Central memory CD4-positive, alpha-beta T cell (primary cell): ENCODE measurements around the gene TREML2.
"Not testable (repeated sequence)": the region's sequence is repeated elsewhere in the genome, so short reads cannot be mapped to it uniquely, and the experiment has no call there.

Experiments
- DNase-seq: peaks from one replicate; pipeline ENCODE4 v3.0.0; 2022

TREML2 gene

DNA sequence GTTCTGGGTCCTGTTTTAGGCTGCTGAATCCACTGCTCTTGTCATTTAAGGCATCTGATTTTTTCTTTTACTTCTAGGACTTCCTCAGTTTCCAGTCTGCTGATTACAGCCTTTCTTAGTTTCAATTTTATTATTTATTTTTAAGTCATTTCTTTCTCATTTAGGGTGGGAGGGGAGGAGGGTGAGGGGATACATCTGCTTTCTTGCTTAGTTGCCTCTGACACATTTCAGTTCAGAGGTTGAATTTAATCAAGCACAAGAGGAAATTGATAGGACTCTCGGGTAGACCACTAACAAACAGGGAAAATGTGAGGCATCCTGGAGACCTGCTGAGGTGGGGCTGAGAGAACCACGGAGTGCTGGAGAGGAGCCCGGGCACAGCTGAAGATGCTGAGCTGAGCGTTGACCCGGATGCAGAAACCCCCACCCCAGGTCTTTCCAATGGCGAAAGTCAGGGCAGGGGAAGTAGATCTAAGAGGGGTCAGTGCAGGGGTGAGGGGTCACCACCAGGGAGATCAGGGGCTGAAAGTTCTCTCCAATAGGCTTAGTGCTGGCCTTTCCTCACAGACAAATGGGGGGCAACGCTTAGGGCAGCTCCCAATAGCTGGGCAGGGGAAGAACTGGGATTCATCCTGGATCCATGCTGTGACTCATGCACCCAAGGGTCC, 7.6 kb upstream of the TREML2 start:
- DNase-seq: no peak

DNA sequence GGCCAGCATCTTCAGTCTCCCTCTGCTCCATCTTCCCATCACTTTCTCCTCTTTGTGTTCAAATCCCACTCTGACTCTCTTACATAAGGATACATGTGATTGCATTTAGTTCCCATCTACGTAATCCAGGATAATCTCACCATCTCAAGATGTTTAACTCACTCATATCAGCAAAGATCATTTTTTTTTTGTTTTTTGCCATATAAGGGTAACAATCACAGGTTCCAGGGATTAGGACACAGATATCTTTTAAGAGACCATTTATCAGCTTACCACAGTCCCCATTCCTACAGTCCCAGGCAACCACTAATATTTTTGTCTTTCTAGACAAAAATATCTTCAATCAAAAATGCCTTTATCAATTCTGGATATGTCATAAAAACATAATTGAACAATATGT, 3.2 kb upstream of the TREML2 start:
- no peak for DNase-seq

DNA sequence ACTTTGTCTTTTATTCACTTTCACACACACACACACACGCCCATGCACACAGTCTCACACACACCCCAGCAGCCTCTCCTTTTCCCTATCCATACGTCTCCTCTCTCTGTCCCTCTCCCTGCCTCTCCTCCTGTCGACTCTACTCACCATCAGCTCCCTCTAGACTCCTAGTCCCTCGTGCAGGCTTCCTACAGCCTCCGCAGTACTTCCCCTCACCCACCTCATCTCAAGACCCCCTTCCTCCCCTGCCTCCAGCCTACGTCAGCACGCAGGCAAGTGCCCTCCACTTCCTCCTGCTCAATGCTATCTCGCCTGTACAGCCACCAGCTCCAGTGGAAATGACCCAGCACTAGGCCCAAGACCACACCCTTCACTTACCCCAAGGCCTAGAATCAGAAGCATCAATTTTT, 820 bp upstream of the TREML2 start:
- DNase-seq: no peak

DNA sequence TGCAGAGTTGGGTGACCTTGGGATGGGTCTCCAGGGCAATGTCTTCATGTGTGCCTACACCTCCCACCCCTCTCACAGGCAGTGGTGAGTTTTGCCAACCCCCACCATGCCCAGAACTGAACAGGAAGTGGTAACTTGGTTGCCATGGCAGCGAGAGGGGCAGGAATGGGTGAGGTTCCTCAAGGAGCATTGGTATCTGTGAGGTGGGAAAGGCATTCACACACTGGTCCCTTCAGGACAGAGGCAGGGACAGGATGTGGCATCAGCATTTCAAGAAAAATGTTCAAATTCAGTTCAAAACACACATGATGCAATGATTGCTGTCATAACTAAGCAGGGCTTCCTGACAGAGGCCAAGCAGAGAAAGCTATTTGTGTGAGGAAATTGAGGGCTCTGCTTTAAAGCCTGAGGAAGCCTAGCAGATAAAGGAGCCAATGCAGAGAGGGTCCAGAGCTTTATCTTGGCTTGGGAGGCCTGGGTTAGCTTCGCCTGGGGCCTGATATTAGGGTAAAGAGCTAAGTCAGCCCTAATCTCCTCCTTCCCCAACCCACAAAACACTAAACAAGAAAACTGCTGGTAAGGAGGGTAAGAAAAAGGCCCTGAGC, 551 bp downstream of the TREML2 start:
- peak; percentile 69 for DNase-seq

DNA sequence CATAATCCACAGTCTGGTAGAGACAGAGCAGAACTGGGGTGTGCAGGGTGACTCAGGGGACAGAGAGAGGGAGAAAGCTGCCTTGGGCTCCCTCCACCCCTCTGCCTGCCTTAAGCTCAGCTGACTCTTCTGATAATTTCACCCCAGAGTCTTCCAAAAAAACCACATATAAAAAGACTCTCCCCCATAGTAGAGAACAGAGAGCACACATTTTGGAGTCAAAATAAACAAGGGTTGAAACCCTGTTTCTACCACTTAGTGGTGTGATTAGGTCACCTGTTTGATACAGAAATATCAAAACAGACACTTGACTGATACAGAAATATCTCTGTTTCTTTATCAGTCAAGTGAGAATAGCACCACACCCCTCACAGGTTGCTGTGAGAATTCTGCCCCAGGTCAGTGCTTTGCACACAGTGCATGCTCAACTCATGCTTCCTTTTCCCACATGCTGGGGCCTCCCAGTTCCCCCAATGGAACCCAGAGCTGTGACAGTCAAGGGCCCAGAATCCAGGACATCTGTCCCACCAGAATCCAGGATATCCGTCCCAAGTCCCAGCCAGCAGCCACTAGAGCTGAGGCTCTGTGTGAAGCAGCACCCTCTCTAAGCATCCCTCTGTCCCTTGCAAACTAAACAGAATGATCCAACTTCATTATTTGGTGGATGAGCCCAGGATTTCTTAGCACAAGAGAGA, 1.2 kb downstream of the TREML2 start:
- peak; percentile 6 for DNase-seq

DNA sequence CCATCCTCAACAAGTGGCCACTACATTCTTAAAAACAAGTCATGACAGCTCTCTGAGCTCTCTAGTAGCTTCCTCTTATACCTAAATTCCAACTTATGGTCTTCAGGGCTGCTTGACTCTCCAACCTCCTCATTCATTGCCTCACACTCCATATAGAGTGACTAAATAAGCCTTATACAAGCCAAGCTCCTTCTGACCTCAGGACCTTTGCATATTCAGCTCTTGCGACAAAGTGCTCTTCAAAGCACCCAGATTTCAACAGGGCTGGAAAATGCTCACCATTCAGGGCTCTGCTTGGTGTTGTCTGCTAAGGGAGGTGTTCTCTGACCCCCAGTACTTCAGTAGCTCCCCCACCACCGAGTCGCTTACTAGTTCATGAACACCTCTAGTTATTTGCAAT, 3.7 kb downstream of the TREML2 start:
- DNase-seq: no peak

DNA sequence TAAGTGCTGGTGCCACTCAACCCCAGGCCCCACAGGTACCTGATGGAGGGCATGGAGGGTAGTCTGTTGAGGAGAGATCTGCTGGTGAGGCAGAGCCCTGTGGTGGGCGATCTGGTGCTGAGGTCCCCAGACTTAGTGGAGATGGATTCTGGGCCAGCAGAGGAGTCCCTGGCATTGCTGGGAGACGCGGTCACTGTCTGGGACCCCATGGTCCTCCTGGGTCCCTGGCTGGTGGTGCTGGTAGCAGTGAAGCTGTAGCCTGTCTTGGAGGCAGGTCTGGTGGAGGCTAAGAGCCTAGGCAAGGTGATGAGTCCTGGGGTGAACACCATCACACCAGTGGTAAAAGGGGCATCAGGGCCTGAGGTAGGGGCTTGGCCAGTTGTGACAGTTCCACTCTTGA, 6.6 kb downstream of the TREML2 start:
- no peak for DNase-seq

DNA sequence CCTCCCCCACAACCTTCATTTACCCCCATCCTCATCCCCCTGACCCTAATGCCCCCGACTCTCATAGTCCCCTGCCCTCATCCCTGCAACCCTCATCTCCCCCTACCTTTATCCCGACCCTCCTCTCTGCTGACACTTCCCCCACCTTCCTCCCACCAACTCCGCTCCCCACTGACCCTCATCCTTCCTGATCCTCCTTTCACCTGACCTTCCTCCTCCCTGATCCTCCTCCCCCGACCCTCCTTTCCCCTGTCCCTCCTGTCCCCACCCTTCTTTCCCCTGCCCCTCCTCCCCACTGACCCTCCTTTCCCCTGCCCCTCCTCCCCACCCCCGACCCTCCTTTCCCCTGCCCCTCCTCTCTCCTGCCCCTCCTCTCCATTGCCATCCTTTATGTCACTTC, 7.1 kb downstream of the TREML2 start:
- DNase-seq: no peak

DNA sequence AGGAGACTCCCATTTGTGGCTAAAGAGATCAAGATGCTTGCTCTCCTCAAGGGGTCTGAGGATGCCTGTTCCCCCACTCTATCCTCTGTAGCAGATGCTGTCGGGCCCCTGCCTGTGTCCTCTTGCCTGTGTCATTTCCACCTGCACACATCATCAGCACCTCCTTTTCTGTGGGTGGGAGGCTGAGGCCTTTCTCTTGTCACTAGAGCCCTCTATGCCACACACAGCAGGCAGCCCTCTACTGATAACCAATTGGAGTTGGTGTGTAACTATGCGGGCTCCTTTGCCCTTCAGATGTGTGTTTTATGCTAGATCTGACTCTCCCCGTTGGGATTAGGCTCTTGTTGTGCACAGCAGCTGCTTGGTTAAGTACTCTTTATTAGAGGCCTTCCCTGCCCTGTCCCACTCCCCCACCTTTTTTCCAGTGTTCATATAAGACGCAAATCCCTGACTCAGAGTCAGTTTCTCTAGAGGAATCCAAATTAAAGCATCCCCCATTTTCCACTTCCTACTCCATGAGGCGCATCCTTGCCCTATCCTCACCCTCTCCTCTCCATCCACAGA, 7.7 kb downstream of the TREML2 start:
- no peak for DNase-seq

DNA sequence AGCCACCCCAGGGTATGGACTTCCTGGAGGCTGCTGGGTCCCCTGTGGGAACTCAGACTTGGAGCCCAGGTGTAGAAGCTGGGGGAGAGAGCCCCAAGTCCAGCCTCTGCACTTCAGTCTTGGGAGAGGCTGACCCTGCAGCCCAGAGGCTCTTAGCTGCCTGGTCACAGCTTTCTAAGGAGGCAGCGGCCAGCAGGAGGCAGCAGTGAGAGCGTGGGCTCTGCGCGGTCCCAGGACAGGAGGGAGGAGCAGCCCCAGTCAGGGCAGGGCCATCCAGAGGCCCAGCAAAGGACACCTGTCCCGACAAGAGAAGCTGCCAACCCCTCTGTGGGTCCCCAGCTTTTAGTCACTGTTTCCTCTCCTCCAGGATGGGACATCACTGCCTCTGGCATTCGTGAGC, 9.4 kb downstream of the TREML2 start:
- no peak for DNase-seq

DNA sequence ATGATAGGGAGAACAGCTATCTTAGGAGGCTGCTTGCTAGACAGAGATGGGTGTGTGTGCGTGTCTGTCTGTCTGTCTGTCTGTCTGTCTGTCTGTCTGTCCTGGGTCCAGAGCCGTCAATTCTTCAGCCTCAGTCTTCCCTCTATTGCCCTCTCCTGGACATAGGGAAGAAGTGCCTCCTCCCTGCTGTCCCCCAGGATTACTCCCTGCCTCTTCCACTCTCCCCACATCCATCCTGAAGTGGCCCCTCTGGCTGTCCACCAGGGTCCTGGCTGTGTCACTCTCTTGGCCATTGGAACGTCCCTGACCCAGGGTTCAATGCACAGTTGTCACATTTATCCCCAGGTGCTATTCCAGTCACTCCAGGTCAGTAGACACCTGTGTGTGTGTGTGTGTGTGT, 10.2 kb downstream of the TREML2 start:
- DNase-seq: no peak

DNA sequence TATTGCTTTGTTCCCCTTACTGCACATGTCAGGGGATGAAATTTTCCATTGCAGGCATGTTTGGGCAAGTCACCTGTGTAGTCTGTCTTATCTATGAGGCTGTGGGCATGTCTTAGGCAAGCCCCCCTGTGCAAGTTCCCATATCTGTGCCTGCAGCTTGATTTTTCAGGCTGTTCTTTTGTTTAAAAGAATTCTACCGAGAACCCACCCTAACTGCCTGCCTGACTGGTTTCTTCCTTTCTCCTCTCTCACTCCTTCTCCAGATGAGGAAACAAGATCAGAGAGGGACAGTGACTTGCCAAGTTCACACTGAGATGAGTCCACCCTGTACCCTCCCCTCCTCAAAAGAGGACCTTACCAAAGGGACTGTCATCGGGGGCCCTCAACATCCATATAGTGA, 11.0 kb downstream of the TREML2 start:
- no peak for DNase-seq

DNA sequence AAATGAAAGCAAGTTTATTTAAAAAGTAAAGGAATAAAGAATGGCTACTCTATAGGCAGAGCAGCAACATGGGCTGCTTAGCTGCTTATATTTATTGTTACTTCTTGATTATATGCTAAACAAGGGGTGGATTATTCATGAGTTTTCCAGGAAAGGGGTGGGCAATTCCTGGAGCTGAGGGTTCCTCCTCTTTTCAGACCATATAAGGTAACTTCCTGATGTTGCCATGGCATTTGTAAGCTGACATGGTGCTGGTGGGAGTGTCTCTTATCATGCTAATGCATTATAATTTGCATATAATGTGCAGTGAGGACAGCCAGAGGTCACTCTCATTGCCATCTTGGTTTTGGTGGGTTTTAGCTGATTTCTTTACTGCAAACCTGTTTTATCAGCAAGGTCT, 11.9 kb downstream of the TREML2 start:
- not testable (repeated sequence) for DNase-seq

DNA sequence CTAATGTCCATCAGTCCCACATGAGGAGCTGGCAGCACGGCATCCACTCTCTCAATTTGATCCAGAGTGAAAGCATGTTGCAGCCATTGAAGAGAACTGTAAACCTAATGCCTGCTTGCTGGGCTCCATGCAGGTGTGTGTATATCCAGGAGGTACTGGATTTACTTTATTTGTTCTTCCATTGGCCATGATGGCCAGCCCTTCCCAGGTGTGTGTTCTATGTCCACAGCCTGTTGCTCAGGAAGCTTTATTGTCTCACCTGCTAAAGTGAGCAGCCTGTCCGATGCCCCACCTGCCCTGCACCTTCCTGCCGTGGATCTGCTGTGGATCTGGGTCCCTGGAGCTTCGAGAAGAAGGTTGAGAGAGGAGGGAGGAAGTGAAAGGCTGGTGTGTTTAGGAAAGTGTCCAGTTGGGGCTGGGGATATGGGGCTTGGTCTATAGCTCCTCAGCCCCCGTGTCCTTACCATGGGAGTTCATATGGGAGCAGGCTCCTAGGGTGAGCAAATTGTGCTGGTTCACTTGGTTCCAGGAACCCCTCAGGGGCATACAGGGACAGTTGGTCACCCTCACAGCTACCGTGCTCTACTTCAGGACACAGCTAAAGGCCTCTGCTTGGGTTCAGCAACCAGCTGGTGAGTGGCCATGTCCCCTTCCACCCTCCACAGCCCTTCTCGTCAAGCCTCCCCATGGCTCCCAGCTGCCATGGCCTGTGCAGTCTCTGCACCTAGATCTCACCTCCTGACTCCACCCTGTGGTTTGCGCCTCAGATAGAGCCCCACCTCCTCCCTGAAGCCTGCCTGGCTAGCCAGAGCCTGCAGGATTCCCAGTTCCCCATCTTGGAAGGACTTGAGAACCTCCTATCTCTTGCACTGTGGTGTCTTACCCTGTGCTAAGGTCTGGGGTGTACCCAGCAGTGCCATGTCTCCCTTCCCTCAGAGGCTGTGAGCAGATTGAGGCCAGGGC, 12.7 kb downstream of the TREML2 start:
- no peak for DNase-seq

DNA sequence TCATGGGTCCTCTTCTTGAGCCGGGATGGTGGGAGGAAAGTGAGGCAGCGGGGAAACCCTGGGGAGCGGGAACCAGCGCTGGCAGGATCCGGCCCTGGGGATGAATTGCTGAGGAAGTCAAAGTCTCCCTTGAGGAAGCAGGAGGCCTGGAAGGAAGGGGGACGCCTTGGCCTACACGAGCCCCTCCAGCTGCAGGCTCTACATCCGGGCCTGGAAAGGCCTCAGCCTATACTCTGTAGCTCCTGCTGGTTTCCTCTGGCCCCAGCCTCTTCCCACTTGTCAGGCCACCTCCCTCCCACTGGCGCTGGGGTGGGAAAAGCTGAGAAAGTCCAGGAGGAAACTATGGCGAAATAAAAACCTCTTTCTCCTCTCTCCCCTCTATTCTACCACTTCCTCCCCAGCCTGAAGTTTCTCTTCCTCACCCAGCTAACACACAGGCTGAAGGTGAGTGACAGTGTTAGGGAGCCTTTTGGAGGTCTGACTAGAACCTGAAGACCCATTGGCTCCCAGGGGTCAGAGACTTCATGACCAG, 14.9 kb downstream of the TREML2 start:
- no peak for DNase-seq

DNA sequence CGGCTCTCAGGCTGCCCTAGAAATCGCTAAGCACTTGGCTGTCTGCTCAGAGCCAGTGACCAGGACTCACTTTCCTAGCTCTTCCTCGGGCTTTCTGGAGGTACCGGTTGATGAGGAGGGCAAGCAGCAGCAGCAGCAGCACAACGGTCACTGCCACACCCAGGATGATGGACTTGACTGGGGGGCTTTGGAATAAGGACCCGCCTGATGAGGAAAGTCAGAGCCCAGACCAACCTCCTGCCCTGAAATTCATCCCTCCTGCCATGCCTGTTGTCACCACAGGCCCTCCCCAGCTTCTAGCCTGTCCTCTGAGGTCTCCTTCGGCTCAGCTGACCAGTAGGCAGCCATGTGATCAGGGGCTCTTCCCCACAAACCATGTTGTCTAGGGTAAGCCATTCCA, 16.2 kb downstream of the TREML2 start:
- DNase-seq: no peak

DNA sequence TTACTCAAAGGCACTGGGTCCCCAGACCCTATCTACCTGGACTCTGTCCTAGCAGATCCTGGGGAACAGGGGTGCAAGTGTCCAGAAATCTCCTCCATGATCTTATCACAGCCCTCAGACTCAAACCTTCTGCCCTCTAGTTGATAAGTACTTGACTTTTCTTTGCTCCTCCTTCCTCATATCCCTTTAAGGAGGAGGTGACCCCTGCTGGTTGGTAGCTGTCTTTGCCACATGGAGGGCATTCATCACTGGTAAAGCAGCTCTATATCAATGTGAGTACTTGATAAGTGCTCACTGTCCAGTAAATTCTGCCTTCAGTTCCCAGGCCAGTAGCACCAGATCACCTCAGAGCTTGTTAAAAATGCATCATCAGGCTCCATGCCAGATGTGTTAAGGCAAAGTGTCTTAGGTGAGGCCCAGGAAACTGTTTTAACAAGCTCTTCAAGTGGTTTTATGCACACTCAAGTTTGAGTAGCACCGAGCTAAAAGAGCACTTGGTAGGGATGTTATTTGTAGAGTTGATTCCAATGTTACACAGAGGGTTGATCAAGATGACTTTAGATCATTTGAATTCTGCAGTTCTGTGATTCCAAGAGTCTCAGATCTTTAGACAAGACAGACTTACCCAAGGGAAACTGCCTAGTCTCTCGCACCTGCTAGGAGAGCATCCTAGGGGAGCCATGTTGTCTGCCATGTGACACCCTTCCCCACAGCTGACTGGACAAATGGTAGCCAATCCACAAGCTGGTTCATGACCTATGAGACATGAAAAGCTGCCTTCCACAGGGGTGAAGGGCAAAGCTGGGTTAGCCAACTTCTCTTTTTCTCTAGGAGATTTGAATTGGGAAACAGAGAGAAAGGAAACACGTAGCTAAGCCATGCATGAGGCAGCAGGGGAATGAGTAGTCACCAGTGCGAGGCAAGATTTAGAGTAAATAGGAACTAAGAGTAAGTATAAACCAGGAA, 18.6 kb downstream of the TREML2 start:
- peak; percentile 47 for DNase-seq

DNA sequence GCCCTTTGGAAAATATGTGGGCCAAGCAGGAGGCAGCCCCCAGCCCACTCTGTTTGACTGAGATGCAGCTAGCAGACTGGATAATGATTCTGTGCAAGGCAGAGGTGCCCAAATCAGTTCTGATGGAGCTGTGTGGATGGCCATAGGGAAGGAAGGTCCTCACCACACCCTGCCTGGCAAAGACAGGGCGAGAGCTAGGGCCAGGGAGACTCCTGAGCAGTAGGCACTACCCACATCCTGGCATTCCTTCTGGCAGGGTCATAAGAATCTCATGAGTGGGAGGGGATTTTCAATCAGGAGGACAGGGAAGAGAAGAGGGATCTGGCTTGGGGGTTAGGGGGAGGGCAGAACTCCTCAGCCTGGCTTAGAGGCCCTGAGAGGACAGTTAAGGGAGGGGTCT, 19.4 kb downstream of the TREML2 start:
- no peak for DNase-seq

DNA sequence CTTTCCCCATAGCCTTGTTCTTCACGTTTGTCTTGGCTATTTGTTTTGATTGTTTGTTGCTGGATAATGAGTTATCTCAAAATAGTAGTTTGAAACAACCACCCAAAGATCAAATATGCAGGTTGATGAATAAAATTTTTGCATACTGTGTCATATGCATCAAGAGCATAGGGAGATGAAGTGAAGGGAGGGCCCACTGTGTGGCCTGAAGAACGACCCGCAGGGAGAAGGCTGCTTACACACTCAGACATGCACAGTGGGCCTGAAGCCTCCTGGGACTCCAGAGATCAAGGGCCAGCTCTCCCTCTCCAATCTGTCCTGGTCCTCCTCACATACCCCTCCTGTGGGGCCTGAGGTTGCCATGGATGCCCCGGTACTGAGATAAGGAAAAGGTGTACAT, 21.8 kb downstream of the TREML2 start:
- DNase-seq: no peak

DNA sequence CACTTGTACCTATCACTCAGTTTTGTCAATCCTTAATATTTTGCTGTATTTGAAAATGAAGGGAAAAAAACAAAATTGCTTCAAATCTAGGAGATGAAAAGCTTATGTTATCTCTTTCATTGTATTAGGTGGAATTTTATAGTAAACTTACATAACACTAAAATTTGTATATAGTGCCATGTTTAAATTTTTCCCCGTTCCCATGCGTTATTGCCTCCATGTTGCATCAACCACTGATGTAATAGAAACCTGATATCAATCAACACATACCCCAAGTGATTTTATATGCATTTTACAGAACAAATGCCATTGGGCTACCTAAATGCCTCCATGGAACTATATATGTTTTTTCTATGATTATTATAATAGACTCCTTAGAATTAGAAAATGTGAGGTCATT, 23.3 kb downstream of the TREML2 start:
- no peak for DNase-seq

DNA sequence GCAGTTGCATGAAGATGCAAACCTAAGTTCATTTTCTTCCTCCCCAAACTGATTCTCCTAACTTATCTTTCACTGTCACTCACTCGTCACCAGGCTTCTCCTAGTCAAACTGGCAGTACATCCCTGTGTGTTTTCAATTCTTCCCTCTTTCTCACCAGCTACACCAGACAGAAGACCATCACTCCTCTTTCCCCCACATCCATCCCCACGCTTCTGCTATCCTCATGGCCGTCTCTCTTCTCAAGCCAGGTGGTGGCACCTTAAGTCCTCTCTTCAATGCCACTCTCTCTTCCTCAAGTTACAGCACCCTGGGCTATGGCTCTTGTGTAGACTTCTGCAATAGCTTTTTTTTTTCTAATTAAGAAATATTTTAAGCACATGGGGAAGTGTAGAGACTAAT, 23.7 kb downstream of the TREML2 start:
- DNase-seq: no peak
